H1 (cell line): Measurements from ENCODE around the gene CTSA. TPM values are rescaled to one million over a fixed set of nuclear protein-coding genes. Genes with fewer than 3 reads are reported as not detected.

ENCODE experiments used
- CTCF ChIA-PET: fragments of 300-600 bp; sonication (Branson Sonifier 250); formaldehyde crosslinking; loops from one replicate; lab custom pipeline; 2021; ENCODE audit not compliant: partially characterized antibody; lab: Charles Lee
- POLR2A ChIA-PET: fragments of 300-600 bp; sonication (Branson Sonifier 250); formaldehyde crosslinking; loops from one replicate; lab custom pipeline; 2021; ENCODE audit warnings: inconsistent platforms; ENCODE audit not compliant: partially characterized antibody; lab: Charles Lee
- DNase-seq, 2 experiments: peaks; one replicate each; pipeline versions ENCODE4 v3.0.0 to v3.0.0-alpha.2; 2010 to 2022; ENCODE audit warnings: low spot score in 2 of 2, low read depth in 1 of 2, mixed read lengths in 1 of 2
- FAIRE-seq: peaks from 2 replicates; lab custom pipeline; 2011; peaks lifted over from hg19 to GRCh38; lab: Jason Lieb, UNC
- H2AFZ ChIP-seq: 2 replicates; pipeline ENCODE4 v1.8.1; 2012; ENCODE audit warnings: low read length, inconsistent platforms
- H2AK5ac ChIP-seq: 2 replicates; pipeline ENCODE4 v1.6.1; 2013; ENCODE audit warnings: low read depth, low read length
- H2BK120ac ChIP-seq: replicated peaks from 2 replicates; pipeline ENCODE3; 2013; ENCODE audit warnings: low read depth, low read length, inconsistent platforms
- H2BK12ac ChIP-seq: 2 replicates; pipeline ENCODE4 v1.6.1; 2013; ENCODE audit warnings: low read depth, low read length
- H2BK15ac ChIP-seq: 2 replicates; pipeline ENCODE4 v1.6.1; 2013; ENCODE audit warnings: low read length
- H2BK20ac ChIP-seq: 2 replicates; pipeline ENCODE4 v1.6.1; 2013; ENCODE audit warnings: low read length
- H2BK5ac ChIP-seq: 2 replicates; pipeline ENCODE4 v1.6.1; 2013; ENCODE audit warnings: low read depth, low read length
- H3K14ac ChIP-seq: 2 replicates; pipeline ENCODE4 v1.6.1; 2013; ENCODE audit warnings: inconsistent platforms; ENCODE audit not compliant: insufficient read length
- H3K18ac ChIP-seq: 2 replicates; pipeline ENCODE4 v1.6.1; 2013; ENCODE audit warnings: low read length; ENCODE audit errors: extremely low read depth
- H3K23ac ChIP-seq: 2 replicates; pipeline ENCODE4 v1.6.1; 2013; ENCODE audit warnings: inconsistent platforms; ENCODE audit not compliant: insufficient read length
- H3K23me2 ChIP-seq: 2 replicates; pipeline ENCODE4 v1.6.1; 2013; ENCODE audit warnings: low read depth, low read length
- H3K27ac ChIP-seq: 2 replicates; pipeline ENCODE4 v1.6.1; 2011; ENCODE audit warnings: low read depth, low read length, inconsistent platforms
- H3K27me3 ChIP-seq, 4 experiments: replicated peaks in 1 of 4; 1 replicate in 1 of 4; 2 replicates in 3 of 4; pipeline versions ENCODE4 v1.6.1 to v1.8.1; 2011 to 2013; ENCODE audit warnings: low read length in 3 of 4, mild to moderate bottlenecking in 3 of 4, inconsistent platforms in 2 of 4, mixed read lengths in 2 of 4, moderate library complexity in 1 of 4; ENCODE audit not compliant: control insufficient read depth in 3 of 4, insufficient read depth in 3 of 4; ENCODE audit errors: extremely low read depth in 1 of 4
- H3K36me3 ChIP-seq, 4 experiments: 2 replicates each; pipeline versions ENCODE4 v1.6.1 to v1.8.1; 2011 to 2013; ENCODE audit warnings: mild to moderate bottlenecking in 4 of 4, low read length in 3 of 4, moderate library complexity in 2 of 4, control low read depth in 1 of 4, inconsistent platforms in 1 of 4; ENCODE audit not compliant: insufficient read depth in 4 of 4, control insufficient read depth in 2 of 4
- H3K4ac ChIP-seq: replicated peaks from 2 replicates; pipeline ENCODE3; 2013; ENCODE audit warnings: low read length, low read depth, mixed read lengths, inconsistent platforms; ENCODE audit not compliant: insufficient read length
- H3K4me1 ChIP-seq, 4 experiments: replicated peaks in 1 of 4; 1 replicate in 1 of 4; 2 replicates in 3 of 4; pipeline versions ENCODE4 v1.6.1 to v1.8.1; 2011 to 2013; ENCODE audit warnings: low read length in 3 of 4, inconsistent platforms in 2 of 4, mixed read lengths in 1 of 4; ENCODE audit not compliant: insufficient read depth in 4 of 4, control insufficient read depth in 3 of 4
- H3K4me2 ChIP-seq, 2 experiments: 2 replicates each; pipeline versions ENCODE4 v1.6.1 to v1.8.1; 2011 to 2013; ENCODE audit warnings: low read depth in 2 of 2, low read length in 2 of 2, control low read depth in 1 of 2, inconsistent platforms in 1 of 2, mild to moderate bottlenecking in 1 of 2; ENCODE audit not compliant: insufficient read depth in 1 of 2
- H3K4me3 ChIP-seq, 4 experiments: fragments of 200-600, 300-600 bp in 1 of 4; sonication (generic), shearing (Covaris generic), sonication (Bioruptor Twin) in 1 of 4; 2 replicates each; pipeline versions ENCODE4 v1.5.1 to v1.8.1; 2011 to 2016; ENCODE audit warnings: low read length in 4 of 4, low read depth in 3 of 4, control low read depth in 2 of 4, inconsistent platforms in 2 of 4, mild to moderate bottlenecking in 2 of 4, mixed read lengths in 1 of 4, moderate library complexity in 1 of 4; ENCODE audit not compliant: insufficient read depth in 2 of 4; ENCODE audit errors: extremely low read depth in 1 of 4
- H3K56ac ChIP-seq: replicated peaks from 2 replicates; pipeline ENCODE3; 2013; ENCODE audit warnings: low read depth, mild to moderate bottlenecking, mixed read lengths, low read length, inconsistent platforms; ENCODE audit not compliant: insufficient read length
- H3K79me1 ChIP-seq: 2 replicates; pipeline ENCODE4 v1.6.1; 2013; ENCODE audit warnings: low read depth, low read length, control low read depth
- H3K79me2 ChIP-seq, 2 experiments: 2 replicates each; pipeline versions ENCODE4 v1.6.1 to v1.8.1; 2012 to 2013; ENCODE audit warnings: low read length in 2 of 2, mild to moderate bottlenecking in 2 of 2, inconsistent platforms in 1 of 2; ENCODE audit not compliant: insufficient read depth in 2 of 2, control insufficient read depth in 1 of 2
- H3K9ac ChIP-seq, 4 experiments: replicated peaks in 1 of 4; 1 replicate in 1 of 4; 2 replicates in 3 of 4; pipeline versions ENCODE4 v1.6.1 to v1.8.1; 2011 to 2013; ENCODE audit warnings: low read depth in 3 of 4, low read length in 3 of 4, control low read depth in 2 of 4, mild to moderate bottlenecking in 2 of 4, moderate library complexity in 2 of 4, inconsistent platforms in 1 of 4; ENCODE audit errors: extremely low read depth in 1 of 4
- H3K9me3 ChIP-seq, 2 experiments: 2 replicates each; pipeline versions ENCODE4 v1.6.1 to v1.8.1; 2012 to 2013; ENCODE audit warnings: mild to moderate bottlenecking in 2 of 2, moderate library complexity in 2 of 2, control low read depth in 1 of 2, inconsistent platforms in 1 of 2, low read depth in 1 of 2, low read length in 1 of 2, mixed read lengths in 1 of 2; ENCODE audit not compliant: insufficient read depth in 2 of 2
- H4K20me1 ChIP-seq, 2 experiments: replicated peaks in 1 of 2; 2 replicates each; pipeline versions ENCODE3 to v1.8.1; 2011 to 2013; ENCODE audit warnings: inconsistent platforms in 2 of 2, low read length in 2 of 2, mild to moderate bottlenecking in 1 of 2; ENCODE audit not compliant: insufficient read depth in 2 of 2, control insufficient read depth in 1 of 2
- H4K5ac ChIP-seq: 2 replicates; pipeline ENCODE4 v1.6.1; 2013; ENCODE audit warnings: low read length, low read depth, mixed read lengths, inconsistent platforms; ENCODE audit not compliant: insufficient read length
- H4K8ac ChIP-seq: 2 replicates; pipeline ENCODE4 v1.8.0; 2013; ENCODE audit warnings: mild to moderate bottlenecking, moderate library complexity, low read length, inconsistent platforms; ENCODE audit not compliant: insufficient read depth; ENCODE audit errors: extremely low read depth
- H4K91ac ChIP-seq: replicated peaks from 2 replicates; pipeline ENCODE3; 2013; ENCODE audit warnings: low read length, mixed read lengths, inconsistent platforms; ENCODE audit not compliant: insufficient read length
- ASH2L ChIP-seq: fragments of 200-600, 300-600 bp; sonication (generic); IDR thresholded peaks from one replicate; pipeline ENCODE4 v1.7.1; 2017; ENCODE audit warnings: low read length
- CTCF ChIP-seq, 3 experiments: IDR thresholded peaks; 1 replicate in 2 of 3; 2 replicates in 1 of 3; pipeline versions ENCODE4 v1.5.1 to v1.6.1; 2011; ENCODE audit warnings: low read length in 3 of 3, mild to moderate bottlenecking in 3 of 3, inconsistent platforms in 2 of 3, low read depth in 1 of 3, moderate library complexity in 1 of 3; ENCODE audit not compliant: insufficient read depth in 1 of 3; ENCODE audit errors: control extremely low read depth in 1 of 3
- HDAC6 ChIP-seq: IDR thresholded peaks from one replicate; pipeline ENCODE4 v1.7.1; 2012; ENCODE audit warnings: low read depth, mild to moderate bottlenecking, inconsistent platforms, low read length, moderate library complexity
- JUND ChIP-seq: IDR thresholded peaks from 2 replicates; pipeline ENCODE4 v1.6.1; 2011; ENCODE audit warnings: mild to moderate bottlenecking, improper control_type of control experiment, low read length
- KDM5A ChIP-seq: fragments of 200-600 bp; IDR thresholded peaks from 2 replicates; pipeline ENCODE4 v1.7.1; 2012; ENCODE audit warnings: mild to moderate bottlenecking, low read length, inconsistent platforms, mixed read lengths
- RFX5 ChIP-seq: IDR thresholded peaks from 2 replicates; pipeline ENCODE4 v1.6.1; 2011; ENCODE audit warnings: low read depth, low read length, improper control_type of control experiment, borderline replicate concordance
- RXRA ChIP-seq: IDR thresholded peaks from 2 replicates; pipeline ENCODE4 v1.6.1; 2011; ENCODE audit warnings: low read depth, mild to moderate bottlenecking, low read length, moderate library complexity; ENCODE audit not compliant: insufficient read depth
- SRF ChIP-seq: IDR thresholded peaks from 2 replicates; pipeline ENCODE4 v1.6.1; 2011; ENCODE audit warnings: mild to moderate bottlenecking, low read depth, low read length, moderate library complexity
- SUZ12 ChIP-seq: fragments of 200-600 bp; sonication (generic); IDR thresholded peaks from 2 replicates; pipeline ENCODE4 v1.6.1; 2012; ENCODE audit warnings: mild to moderate bottlenecking, inconsistent platforms, low read length, moderate library complexity, mixed read lengths
- WGBS, 2 experiments: shearing (Covaris generic) in 1 of 2; methylation state at CpG; one replicate each; pipeline versions ENCODE4 v1.1.6 to v1.1.7; 2013 to 2015; ENCODE audit warnings: low lambda C conversion rate in 2 of 2, mixed read lengths in 2 of 2, inconsistent platforms in 1 of 2, low coverage in 1 of 2, missing lambda C conversion rate in 1 of 2; ENCODE audit not compliant: insufficient replicate concordance in 2 of 2, insufficient coverage in 1 of 2, insufficient read length in 1 of 2; ENCODE audit errors: extremely low coverage in 1 of 2, missing lambda C conversion rate in 1 of 2; 5-methylcytosine and 5-hydroxymethylcytosine counted together
- polyA plus RNA-seq, 7 experiments: library from polyadenylated mRNA; depleted of rRNA in 3 of 7; stranded (reverse) in 5 of 7; unstranded in 2 of 7; fragments of >200 nt in 5 of 7; fragments of 200-250 nt in 2 of 7; gene quantifications; 1 replicate in 5 of 7; 2 replicates in 1 of 7; 4 replicates in 1 of 7; pipeline versions ENCODE4 v1.2.1 to v1.2.3, GENCODE V29; 2011 to 2013; ENCODE audit warnings: missing spikeins in 2 of 7, mixed read lengths in 2 of 7
- total RNA-seq: library from RNA; stranded (reverse); fragmentation: NEBNext Ultra II Directional; extraction: Animal tissue kit (Norgen Biotek cat#: 25700); gene quantifications from 2 replicates; pipeline ENCODE4 v1.2.1, GENCODE V29; 2021

CTSA gene
- total and polyA plus RNA-seq, 2 of the 8 experiments (the other 6 are each of a cell fraction or from before 2014, with no cell fraction given): 49.7 to 74.0 TPM

- Histone ChIP-seq H4K91ac (no peak overlapping the region), H2AK5ac (no peak overlapping the region), H3K4ac (no peak overlapping the region), H4K20me1 (no peaks in the 10 kb centered on the region), H3K9ac (no peak overlapping the region), H2BK12ac (no peak overlapping the region), H3K23ac (no peak overlapping the region), H3K18ac (no peak overlapping the region), H2BK120ac (no peak overlapping the region), H3K27ac (no peak overlapping the region), H3K36me3 (peaks cover 0 to 9% (median 7%) of the 10 kb centered on the region in 4 experiments; a peak in 6 of 8 replicates), H3K9me3 (no peaks in the 10 kb centered on the region), H3K14ac (no peak overlapping the region), H3K79me1 (no peaks in the 10 kb centered on the region), H3K4me3 (no peak overlapping the region), H2BK5ac (no peak overlapping the region), H2AFZ (no peak overlapping the region), H3K4me1 (no peaks in the 10 kb centered on the region), H4K5ac (no peak overlapping the region), H3K79me2 (no peaks in the 10 kb centered on the region), H3K23me2 (no peaks in the 10 kb centered on the region), H4K8ac (no peak overlapping the region), H3K56ac (no peak overlapping the region), H3K27me3 (no peaks in the 10 kb centered on the region), H2BK15ac (no peak overlapping the region), H2BK20ac (no peak overlapping the region), H3K4me2 (no peak overlapping the region)
- FAIRE-seq: no peak
- TF ChIP-seq RFX5 (no peak), SUZ12 (no peak), KDM5A (no peak), RXRA (no peak), ASH2L (no peak), HDAC6 (no peak), SRF (no peak), CTCF (IDR thresholded peaks at IDR 0.05; ENCODE audit: control extremely low read depth in 1 of 3, insufficient read depth in 1 of 3, low read depth in 1 of 3, low read length in 3 of 3) (no peak), JUND (no peak)
- ChIA-PET POLR2A (interaction anchor here (1.0 to 8.1 kb wide), 6 partner anchors 7 to 61 kb away, joined by 3 to 39 read pairs (median 4); partner anchors contain the start of genes ACOT8, UBE2C, ZSWIM1 and ZSWIM3), CTCF (interaction anchor here (1.0 to 1.8 kb wide), 3 partner anchors 16 to 96 kb away, joined by 3 to 5 read pairs (median 4); no protein-coding TSS in a partner anchor)
- DNase-seq: no peak
- WGBS, 2 experiments: 79% methylated on average over 1 of the region's 1 CpG; no CpG with 5 or more reads in 1 of the 2 experiments
These were observed 17.6 kb upstream of the CTSA start for GRCh38 chr20:45873409-45874103.
